Psoas muscle (tissue), 8 donors: ENCODE data around the gene ZMIZ1. TPM values are rescaled to one million over a fixed set of nuclear protein-coding genes. Genes with fewer than 3 reads are reported as not detected.

Experiments used
- ATAC-seq, 4 donors: fragments of 200-7000 bp; cut with Tn5 transposase; one replicate each; pipeline ENCODE4 v1.9.1; 2020; ENCODE audit warnings: moderate library complexity in 3 of 4, mild to moderate bottlenecking in 2 of 4
- DNase-seq, 2 donors: peaks; one replicate each; pipeline ENCODE4 v3.0.0-alpha.2; 2020
- H3K27ac ChIP-seq: fragments of 200-600 bp; one replicate; pipeline ENCODE4 v1.8.0; 2022
- H3K27me3 ChIP-seq, 3 donors: fragments of 200-600 bp in 1 of 3; one replicate each; pipeline versions ENCODE4 v1.6.1 to v1.8.0; 2013 to 2022; ENCODE audit warnings: low read length in 2 of 3, mild to moderate bottlenecking in 2 of 3, moderate library complexity in 1 of 3; ENCODE audit not compliant: insufficient read depth in 3 of 3
- H3K36me3 ChIP-seq, 2 donors: fragments of 200-600 bp in 1 of 2; one replicate each; pipeline versions ENCODE4 v1.6.1 to v1.8.0; 2013 to 2022; ENCODE audit warnings: low read depth in 1 of 2, mild to moderate bottlenecking in 1 of 2, moderate library complexity in 1 of 2; ENCODE audit not compliant: insufficient read depth in 1 of 2
- H3K4me1 ChIP-seq: fragments of 200-600 bp; one replicate; pipeline ENCODE4 v1.8.0; 2022
- H3K4me3 ChIP-seq: fragments of 200-600 bp; one replicate; pipeline ENCODE4 v1.8.0; 2022; ENCODE audit warnings: mild to moderate bottlenecking
- H3K9me3 ChIP-seq: fragments of 200-600 bp; one replicate; pipeline ENCODE4 v1.8.0; 2022
- WGBS, 3 donors: extraction: QIAGEN DNeasy Blood & Tissue Kit; methylation state at CpG; one replicate each; pipeline versions ENCODE4 v1.1.6 to v1.1.7; 2013; 5-methylcytosine and 5-hydroxymethylcytosine counted together
- intact Hi-C, 2 donors: fragments of 100-400 bp; cut with DNase I; formaldehyde crosslinking; loops; one replicate each; pipeline versions ENCODE4 v1.11.0 to v1.14.2; 2022
- polyA plus RNA-seq, 3 donors: library from polyadenylated mRNA; stranded (reverse); fragments of 200-250 nt; gene quantifications; one replicate each; pipeline ENCODE4 v1.2.3, GENCODE V29; 2013
- total RNA-seq, 4 donors: library from RNA; stranded (reverse); fragmentation: NEBNext Ultra II Directional in 2 of 4; extraction: Animal tissue kit (Norgen Biotek cat#: 25700) in 2 of 4; gene quantifications; one replicate each; pipeline versions ENCODE4 v1.2.1 to v1.2.4, GENCODE V29; 2021 to 2023
- TF ChIP-seq, protein P1 (sequence below): fragments of 200-600 bp; IDR thresholded peaks from one replicate; pipeline ENCODE4 v1.8.0; 2022; ENCODE audit warnings: antibody characterized with exemption
- donor health status: healthy with polysubstance abuse.
- donor health status: DM: no; HTN: no; CAD: no; lungs with moderate emphysema.
- donor health status: Bipolar disorder and iron deficiency.
- donor health status: healthy.
- donor health status: DM: yes; HTN: yes; CAD: no.
- donor health status: DM: no; HTN: no; CAD: no.
- donor health status: DM: no; HTN: no; CAD: no.
- donor health status: DM: yes; HTN: yes; CAD: no.

The ZMIZ1 gene
- total and polyA plus RNA-seq, 7 donors: 10.4 to 37.6 (median 30.0) TPM

DNA sequence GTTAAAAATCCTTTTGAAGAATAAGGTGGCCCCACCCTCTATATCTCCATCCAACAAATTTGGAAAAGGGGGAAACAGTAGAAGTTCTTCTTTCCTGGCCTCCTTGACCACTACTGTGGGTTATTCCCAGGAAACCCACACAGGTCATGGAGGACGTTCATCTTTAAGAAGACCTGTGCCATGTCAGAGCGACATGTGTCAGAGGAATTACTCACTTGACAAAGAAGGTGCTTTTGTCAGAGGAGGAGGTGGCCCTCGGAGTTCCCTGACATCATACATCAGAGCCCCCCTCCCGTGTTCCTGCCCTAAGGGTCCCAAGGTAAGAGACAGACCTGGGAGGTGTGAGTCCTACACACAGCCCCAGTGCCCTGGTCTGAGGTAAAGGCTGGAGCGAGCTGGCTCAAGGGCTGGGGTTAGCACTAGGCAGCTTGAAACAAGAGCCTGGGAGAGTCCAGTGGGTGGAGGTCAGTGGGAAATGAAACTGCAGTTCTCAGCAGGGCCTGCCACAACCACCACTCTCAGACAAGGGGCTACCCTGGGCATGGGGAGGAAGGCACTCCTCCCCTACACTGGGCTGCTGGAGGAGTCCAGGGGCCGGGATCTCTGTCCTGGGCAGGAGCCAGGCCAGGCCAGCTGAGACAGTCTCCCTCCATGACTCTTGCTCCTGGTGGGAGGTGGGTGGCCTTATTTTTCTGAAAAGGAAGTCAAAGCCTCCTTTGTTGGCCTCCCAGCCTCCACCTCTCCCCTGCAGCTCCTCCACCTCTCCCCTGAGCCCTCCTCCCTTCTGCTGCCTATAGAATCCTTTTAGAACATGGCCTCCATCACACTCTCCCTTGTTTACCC is 21.8 kb upstream of the ZMIZ1 start:
- intact Hi-C loops: no loop called here
- peak; percentile 7 to 29 (median 20) for ATAC-seq
- no peak for DNase-seq
- Histone ChIP-seq H3K36me3 (no peaks in the 10 kb centered on the region), H3K27ac (no peak overlapping the region), H3K9me3 (no peaks in the 10 kb centered on the region), H3K4me1 (peaks cover 4% of the 10 kb centered on the region), H3K4me3 (no peak overlapping the region), H3K27me3 (no peaks in the 10 kb centered on the region)
- TF ChIP-seq, protein P1, sequence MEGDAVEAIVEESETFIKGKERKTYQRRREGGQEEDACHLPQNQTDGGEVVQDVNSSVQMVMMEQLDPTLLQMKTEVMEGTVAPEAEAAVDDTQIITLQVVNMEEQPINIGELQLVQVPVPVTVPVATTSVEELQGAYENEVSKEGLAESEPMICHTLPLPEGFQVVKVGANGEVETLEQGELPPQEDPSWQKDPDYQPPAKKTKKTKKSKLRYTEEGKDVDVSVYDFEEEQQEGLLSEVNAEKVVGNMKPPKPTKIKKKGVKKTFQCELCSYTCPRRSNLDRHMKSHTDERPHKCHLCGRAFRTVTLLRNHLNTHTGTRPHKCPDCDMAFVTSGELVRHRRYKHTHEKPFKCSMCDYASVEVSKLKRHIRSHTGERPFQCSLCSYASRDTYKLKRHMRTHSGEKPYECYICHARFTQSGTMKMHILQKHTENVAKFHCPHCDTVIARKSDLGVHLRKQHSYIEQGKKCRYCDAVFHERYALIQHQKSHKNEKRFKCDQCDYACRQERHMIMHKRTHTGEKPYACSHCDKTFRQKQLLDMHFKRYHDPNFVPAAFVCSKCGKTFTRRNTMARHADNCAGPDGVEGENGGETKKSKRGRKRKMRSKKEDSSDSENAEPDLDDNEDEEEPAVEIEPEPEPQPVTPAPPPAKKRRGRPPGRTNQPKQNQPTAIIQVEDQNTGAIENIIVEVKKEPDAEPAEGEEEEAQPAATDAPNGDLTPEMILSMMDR: no peak
- WGBS, 3 donors: 89 to 97% (median 93%) methylated on average over 5 to 6 of the region's 6 CpGs

DNA sequence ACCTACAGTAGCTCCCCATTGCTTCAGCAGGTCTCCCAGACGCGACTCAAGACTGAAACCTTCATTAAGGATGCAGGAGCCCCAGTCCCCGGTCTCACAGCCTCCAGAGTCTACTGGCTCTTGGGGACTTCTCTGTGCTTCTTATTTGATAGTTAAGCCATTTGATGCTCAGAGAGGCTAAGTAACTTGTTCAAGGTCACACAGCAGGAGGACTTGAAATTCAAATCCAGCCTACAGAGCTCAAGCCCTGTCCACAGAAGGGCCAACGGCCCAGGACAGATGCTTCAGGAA is 21.2 kb upstream of the ZMIZ1 start:
- ATAC-seq (no peak), DNase-seq (peak in 1 of 2 donors; percentile 9)
- intact Hi-C loops: no loop called here
- Histone ChIP-seq H3K4me1 (peaks cover 4% of the 10 kb centered on the region), H3K27me3 (no peaks in the 10 kb centered on the region), H3K27ac (no peak overlapping the region), H3K36me3 (no peaks in the 10 kb centered on the region), H3K9me3 (no peaks in the 10 kb centered on the region), H3K4me3 (no peak overlapping the region)
- 91 to 94% (median 94%) methylated on average over 4 of the region's 4 CpGs for WGBS, 3 donors
- TF ChIP-seq, protein P1: no peak

DNA sequence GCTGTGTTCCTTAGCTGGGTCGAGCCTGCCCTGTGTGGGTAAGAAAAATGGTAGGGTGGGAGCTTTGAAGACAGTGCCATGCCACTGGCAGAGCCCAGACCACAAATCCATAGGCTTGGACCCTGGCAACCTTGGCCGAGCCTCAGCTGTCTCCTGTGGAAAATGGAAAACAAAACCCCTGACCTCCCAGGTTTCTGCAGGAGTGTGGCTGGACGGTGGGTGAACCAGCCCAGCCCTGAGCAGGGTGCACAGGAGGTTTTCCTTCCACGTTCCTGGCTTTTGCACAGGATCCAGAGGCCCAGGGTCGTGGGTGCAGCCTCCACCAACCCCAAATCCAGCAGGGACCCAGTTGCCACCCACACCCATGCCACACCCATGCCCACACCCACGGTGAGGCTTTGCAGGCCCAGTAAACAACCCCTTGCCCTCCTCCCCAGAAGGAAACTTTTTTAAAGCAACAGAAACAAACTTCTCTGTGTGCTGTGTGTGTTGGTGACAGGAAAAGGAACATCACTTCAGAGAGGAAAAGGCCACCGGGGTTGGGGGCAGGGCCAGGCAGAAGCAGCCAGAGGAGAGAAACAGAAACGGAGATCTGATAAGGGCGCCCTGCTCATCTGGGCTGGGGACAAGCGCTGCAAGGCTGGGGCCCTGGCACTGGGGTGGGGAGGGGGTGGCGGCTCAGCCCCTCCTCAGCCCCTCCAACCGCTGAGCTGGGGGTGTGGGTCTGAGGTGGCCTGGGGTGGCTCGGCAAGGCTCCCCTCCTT is 20.7 kb upstream of the ZMIZ1 start:
- H3K4me1 ChIP-seq: peaks cover 4% of the 10 kb centered on the region
- peak in 2 of 4 donors; percentile 5 to 22 for ATAC-seq
- WGBS, 3 donors: 67 to 73% (median 71%) methylated on average over 13 of the region's 13 CpGs
- intact Hi-C loops: no loop called here
- TF ChIP-seq, protein P1: no peak
- no peaks in the 10 kb centered on the region for H3K9me3 ChIP-seq
- no peak overlapping the region for H3K4me3 ChIP-seq
- no peak overlapping the region for H3K27ac ChIP-seq
- no peaks in the 10 kb centered on the region for H3K36me3 ChIP-seq
- H3K27me3 ChIP-seq: no peaks in the 10 kb centered on the region
- DNase-seq: peak in 1 of 2 donors; percentile 25

DNA sequence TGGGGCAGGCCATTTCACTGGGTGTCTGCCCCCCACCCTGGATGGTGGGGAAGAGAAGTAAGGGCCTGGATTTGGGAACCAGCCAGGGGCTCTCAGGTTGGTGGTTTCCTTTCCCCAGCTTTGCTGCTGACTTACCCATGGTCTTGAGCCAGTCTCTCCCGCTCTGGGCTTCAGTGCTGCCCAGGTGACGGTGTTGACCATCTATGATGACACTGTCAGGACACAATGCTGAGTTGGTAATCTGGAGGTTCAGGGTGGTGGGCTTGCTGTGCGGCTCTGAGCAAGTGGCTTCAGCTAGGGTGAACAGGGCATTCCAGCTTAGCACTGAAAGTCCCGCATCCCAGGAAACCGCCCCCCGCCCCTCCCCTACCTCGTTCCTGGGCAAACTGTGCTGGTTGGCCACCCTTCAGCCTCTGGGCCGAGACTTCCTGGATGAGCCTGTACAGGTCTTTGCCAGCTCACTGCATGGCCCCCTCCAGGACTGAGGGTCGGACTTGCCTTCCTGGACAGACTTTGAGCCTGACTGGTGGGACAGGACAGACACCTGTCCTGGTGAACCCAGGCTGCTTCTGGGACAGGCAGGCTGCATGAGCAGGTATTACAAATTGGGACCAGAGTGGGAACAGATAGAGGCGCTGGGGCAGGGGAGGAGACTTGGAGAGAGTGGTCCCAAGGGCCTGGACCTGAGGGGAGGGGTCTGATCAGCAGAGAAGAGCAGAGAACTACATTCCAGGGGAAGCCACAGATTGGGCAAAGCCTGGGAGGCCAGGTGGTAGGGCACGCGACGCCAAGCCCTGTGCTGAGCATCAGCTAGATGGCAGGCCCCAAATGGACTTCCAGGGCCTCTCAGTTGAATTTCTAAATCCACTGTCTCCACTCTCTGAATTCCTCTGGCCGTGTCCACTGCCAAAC is 19.9 kb upstream of the ZMIZ1 start:
- H3K27ac ChIP-seq: no peak overlapping the region
- no peaks in the 10 kb centered on the region for H3K27me3 ChIP-seq
- H3K9me3 ChIP-seq: no peaks in the 10 kb centered on the region
- peaks cover 4% of the 10 kb centered on the region for H3K4me1 ChIP-seq
- H3K36me3 ChIP-seq: no peaks in the 10 kb centered on the region
- DNase-seq (peak in 1 of 2 donors; percentile 4), ATAC-seq (no peak)
- 67 to 87% (median 78%) methylated on average over 14 of the region's 14 CpGs for WGBS, 3 donors
- TF ChIP-seq, protein P1: no peak
- no peak overlapping the region for H3K4me3 ChIP-seq
- intact Hi-C loops: no loop called here
